HG03095 (cell line): Measurements from ENCODE around the gene PPP4R3A.
"Not testable (repeated sequence)": the region's sequence is repeated elsewhere in the genome, so short reads cannot be mapped to it uniquely, and the experiment has no call there.

Experiments used
- ATAC-seq: cut with Tn5 transposase; IDR thresholded peaks from one replicate; pipeline ENCODE4 v1.9.1; 2021; ENCODE audit warnings: moderate library complexity; ENCODE audit not compliant: unreplicated experiment

The PPP4R3A gene

GRCh38 chr14:91506226-91506625 is 3.9 kb downstream of the PPP4R3A start:
- no peak for ATAC-seq

DNA sequence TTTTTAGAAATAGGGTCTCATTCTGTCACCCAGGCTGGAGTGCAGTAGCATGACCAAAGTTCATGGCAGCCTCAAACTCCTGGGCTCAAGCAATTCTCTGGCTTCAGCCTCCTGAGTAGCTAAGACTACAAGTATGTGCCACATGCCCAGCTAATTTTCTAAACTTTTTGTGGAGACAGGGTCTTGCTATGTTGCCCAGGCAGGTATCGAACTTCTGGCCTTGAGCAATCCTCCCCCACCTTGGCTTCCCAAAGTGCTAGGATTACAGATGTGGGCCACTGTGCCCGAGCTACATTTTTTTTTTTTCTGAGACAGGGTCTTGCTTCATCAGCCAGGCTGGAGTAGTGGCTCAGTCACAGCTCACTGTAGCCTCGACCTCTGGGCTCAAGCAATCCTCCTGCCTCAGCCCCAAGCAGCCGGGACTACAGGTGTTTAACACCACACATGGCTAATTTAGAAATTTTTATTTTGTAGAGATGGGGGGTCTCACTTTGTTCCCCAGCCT is 7.1 kb downstream of the PPP4R3A start:
- no peak for ATAC-seq

DNA sequence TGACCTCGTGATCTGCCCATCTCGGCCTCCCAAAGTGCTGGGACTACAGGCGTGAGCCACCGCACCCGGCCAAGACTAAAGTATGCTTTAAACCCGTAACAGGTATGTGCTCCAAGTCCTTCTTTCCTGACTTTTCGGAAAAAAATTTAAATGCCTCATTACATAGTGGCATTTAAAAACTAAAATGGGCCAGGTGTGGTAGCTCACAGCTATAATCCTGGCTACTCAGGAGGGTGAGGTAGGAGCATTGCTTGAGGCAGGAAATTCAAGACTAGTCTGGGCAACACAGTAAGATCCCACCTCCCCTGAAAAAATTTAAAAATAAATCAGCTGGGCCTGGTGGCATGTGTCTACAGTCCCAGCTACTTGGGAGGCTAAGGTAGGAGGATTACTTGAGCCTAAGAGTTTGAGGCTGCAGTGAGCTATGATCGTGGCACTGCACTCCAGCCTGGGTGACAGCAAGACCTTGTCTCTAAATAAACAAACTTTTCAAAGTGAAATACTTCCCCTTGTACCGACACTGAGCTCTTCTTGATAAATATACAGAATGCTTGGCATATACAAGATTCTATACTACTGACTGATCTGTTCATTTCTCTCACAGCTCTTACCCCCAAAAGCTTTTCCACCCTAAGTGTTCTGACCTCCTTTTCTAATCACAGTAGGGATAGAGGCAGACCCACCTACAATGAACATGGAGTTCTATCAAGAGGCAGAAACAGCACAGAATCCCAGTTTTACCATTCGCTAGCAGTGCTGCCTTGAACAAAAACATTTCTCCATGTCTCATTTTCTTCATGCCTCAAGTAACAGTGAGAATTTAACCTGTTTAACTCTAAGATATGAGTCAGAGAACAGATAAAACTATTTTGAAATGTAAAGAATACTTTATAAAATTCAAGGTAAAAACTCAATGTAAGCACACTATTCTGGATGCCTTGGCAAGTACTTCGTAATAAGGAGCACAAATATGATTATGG is 7.9 kb downstream of the PPP4R3A start:
- ATAC-seq = no peak

GRCh38 chr14:91501348-91501747 is 8.8 kb downstream of the PPP4R3A start:
- ATAC-seq = no peak

- no peak for ATAC-seq
These were observed 13.3 kb downstream of the PPP4R3A start for GRCh38 chr14:91496790-91497189.

DNA sequence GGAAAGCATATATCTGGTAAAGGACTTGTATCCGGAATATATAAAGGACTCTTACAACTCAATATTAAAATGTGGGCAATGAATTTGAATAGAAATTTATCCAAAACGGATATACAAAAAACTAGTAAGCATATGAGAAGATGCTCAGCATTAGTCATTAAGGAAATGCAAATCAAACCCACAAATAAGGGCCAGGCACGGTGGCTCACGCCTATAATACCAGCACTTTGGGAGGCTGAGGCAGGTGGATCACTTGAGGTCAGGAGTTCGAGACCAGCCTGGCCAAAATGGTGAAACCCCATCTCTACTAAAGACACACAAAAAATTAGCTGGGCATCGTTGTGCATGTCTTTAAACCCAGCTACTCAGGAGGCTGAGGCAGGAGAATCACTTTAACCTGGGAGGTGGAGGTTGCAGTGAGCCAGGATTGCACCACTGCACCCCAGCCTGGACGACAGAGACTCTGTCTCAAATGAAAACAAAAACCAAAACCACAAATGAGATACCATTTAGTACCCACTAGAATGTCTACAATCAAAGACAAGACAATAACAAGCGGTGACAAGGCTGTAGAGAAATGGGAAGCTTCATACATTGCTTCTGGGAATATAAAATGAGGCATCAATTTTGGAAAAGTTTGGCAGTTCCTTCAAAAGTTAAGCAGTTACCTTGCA is 15.6 kb downstream of the PPP4R3A start:
- not testable (repeated sequence) for ATAC-seq

- no peak for ATAC-seq
These were observed 16.9 kb downstream of the PPP4R3A start for GRCh38 chr14:91493169-91493568.

- ATAC-seq = no peak
These were observed 25.4 kb downstream of the PPP4R3A start for GRCh38 chr14:91484744-91485143.

- no peak for ATAC-seq
These were observed 25.9 kb downstream of the PPP4R3A start for GRCh38 chr14:91484186-91484585.

DNA sequence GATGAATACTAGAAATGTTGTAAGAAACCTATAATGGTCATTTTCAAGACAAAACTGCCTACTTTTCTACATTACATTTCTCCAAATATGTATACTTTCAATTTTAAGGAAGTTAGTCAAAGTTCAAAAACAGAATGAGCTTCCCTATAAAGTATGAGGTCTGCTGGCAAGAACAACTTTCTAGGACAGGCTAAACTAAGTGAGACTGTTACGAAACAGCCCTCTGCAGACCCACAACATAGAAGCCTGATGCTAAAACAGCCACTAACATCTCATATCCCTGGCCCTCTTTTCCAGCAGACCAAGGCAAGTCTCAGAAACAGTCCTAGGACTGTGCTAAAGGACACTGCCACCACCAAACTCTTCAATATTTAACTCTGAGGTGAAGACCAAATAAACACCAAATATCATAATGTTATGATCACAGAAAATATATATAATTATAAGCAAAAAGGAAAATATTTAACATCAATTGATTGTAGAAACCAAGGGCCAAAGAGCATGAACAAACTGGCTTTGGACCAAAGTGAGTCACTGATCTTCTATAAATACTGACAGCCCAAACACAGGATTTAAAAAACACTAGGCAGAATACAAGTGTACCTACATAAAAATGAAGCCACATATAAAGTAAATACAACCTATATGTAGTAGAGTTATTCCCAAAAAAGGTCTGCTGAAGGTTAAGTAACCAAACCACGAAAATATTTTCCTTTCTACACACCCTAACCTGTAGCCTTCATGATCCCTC is 27.7 kb downstream of the PPP4R3A start:
- no peak for ATAC-seq

DNA sequence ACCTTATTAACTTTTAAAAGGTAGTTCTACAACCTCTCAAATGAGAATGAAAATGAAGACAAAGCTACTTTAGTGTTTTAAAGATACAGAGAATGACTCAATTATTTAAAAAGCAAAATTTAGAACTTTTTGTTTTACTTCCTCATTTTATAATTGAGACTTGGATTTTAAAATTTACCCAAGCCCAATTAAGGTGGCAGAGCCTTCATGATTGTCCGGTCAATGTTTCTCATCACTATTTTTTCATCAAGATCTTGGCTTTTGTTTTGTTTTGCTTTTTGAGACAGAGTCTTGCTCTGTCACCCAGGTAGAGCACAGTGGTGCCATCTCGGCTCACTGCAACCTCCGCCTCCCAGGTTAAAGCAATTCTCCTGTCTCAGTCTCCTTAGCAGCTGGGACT is 32.7 kb downstream of the PPP4R3A start:
- ATAC-seq = no peak

DNA sequence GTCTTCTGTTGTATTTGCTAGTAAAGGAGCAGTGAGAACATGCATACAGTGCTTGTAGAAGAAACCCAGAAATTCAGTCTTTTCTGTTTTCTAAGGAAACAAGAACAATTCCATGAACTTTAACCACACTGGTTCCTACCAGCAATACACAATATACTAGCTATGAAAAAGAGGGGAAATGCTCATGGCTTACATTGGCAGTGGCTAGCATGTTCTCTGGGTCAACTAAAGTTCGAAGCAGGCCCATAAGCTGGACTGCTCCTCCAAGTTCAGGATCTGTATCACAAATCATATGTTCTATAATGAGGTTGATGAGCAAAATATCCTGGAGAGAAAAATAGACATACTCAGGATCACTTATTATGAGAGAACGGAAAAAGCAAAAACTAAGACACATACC is 37.1 kb downstream of the PPP4R3A start:
- ATAC-seq = no peak

GRCh38 chr14:91470216-91470615 is 39.9 kb downstream of the PPP4R3A start:
- ATAC-seq = no peak

DNA sequence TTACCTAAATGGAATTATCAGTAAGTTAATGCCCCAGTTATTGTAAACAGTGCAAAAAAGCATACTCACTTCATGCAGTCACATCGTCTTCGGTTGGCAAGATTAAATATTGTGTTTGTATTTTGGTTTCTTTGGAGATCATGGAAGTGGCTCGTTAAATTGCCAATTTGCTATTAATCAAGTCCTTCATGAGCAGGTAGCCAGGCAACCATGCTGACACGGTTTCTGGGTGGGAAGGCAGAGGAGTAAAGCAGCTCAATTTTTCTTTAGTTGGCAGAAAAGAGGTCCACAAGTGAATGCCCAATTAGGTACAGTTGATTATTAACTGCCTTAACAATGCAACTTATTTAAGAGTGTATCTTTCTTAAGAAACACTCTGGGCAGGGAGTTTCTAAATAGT is 43.9 kb downstream of the PPP4R3A start:
- no peak for ATAC-seq

- no peak for ATAC-seq
These were observed 45.4 kb downstream of the PPP4R3A start for GRCh38 chr14:91464615-91465205.

GRCh38 chr14:91458612-91459011 is 51.5 kb downstream of the PPP4R3A start:
- no peak for ATAC-seq

GRCh38 chr14:91456283-91456682 is 53.8 kb downstream of the PPP4R3A start:
- ATAC-seq = no peak

GRCh38 chr14:91454580-91454979 is 55.5 kb downstream of the PPP4R3A start:
- ATAC-seq = no peak

DNA sequence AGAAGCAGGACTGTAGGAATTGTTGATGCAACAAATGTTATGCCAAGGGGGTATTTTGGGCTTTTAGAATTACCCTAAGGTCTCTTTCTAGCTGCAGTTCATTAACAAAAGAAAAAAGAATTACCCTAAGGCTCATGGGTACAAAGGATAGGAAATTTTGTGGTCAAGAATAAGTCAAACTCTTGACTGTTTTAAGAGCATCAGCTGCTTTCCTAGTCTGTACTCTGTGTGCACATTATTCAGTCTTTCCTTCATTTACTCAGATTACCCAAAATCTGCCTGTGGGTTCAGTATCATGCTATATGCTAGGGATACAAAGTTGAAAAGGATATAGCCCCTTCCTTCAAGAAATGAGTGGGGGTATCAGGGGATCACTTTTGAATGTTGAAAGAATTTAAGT is 56.0 kb downstream of the PPP4R3A start:
- ATAC-seq = no peak

- no peak for ATAC-seq
These were observed 56.4 kb downstream of the PPP4R3A start for GRCh38 chr14:91453744-91454143.
